D721Med (cell line): ENCODE data around the gene SLC31A1.

ENCODE experiments used
- DNase-seq: peaks from one replicate; pipeline ENCODE4 v3.0.0; 2011; ENCODE audit warnings: low spot score; ENCODE audit not compliant: insufficient read length
- FAIRE-seq: peaks from 2 replicates; lab custom pipeline; 2011; peaks lifted over from hg19 to GRCh38; lab: Jason Lieb, UNC
- CTCF ChIP-seq: IDR thresholded peaks from 2 replicates; pipeline ENCODE4 v1.5.1; 2012; ENCODE audit warnings: mild to moderate bottlenecking, control low read depth; ENCODE audit not compliant: insufficient read depth; ENCODE audit errors: missing control alignments

SLC31A1 gene

GRCh38 chr9:113219969-113220368 lies 1.4 kb upstream of the SLC31A1 start:
- FAIRE-seq (no peak), DNase-seq (no peak)
- TF ChIP-seq CTCF, result no peak

GRCh38 chr9:113220467-113221002 lies 809 bp upstream of the SLC31A1 start:
- DNase-seq (no peak), FAIRE-seq (no peak)
- TF ChIP-seq CTCF, result no peak

- TF ChIP-seq CTCF, result no peak
- no peak for DNase-seq
- FAIRE-seq, result no peak
These were observed 597 bp downstream of the SLC31A1 start for GRCh38 chr9:113221800-113222481.

GRCh38 chr9:113222482-113222841 lies 1.1 kb downstream of the SLC31A1 start:
- no peak for DNase-seq
- TF ChIP-seq CTCF, result no peak
- no peak for FAIRE-seq

- no peak for TF ChIP-seq CTCF
- FAIRE-seq, result no peak
- no peak for DNase-seq
These were observed 2.6 kb downstream of the SLC31A1 start for GRCh38 chr9:113223963-113224362.

- no peak for TF ChIP-seq CTCF
- no peak for FAIRE-seq
These were observed 6.1 kb downstream of the SLC31A1 start for GRCh38 chr9:113227436-113227835.

GRCh38 chr9:113228130-113228665 lies 6.9 kb downstream of the SLC31A1 start:
- FAIRE-seq, result no peak
- DNase-seq, result no peak
- TF ChIP-seq CTCF, result no peak

More at GRCh38 chr9:113227436-113227835, 6.1 kb downstream of the SLC31A1 start:
- no peak for DNase-seq
